LNCaP clone FGC (cell line): Measurements from ENCODE around the gene RMRP.

Experiments
- DNase-seq: peaks from one replicate; pipeline ENCODE4 v3.0.0-alpha.2; 2011; ENCODE audit warnings: low read depth
- H3K4me3 ChIP-seq: 2 replicates; pipeline ENCODE4 v1.5.1; 2011; ENCODE audit warnings: mild to moderate bottlenecking, low read depth, low read length, control low read depth
- CTCF ChIP-seq: IDR thresholded peaks from 2 replicates; pipeline ENCODE4 v1.5.1; 2012; ENCODE audit warnings: mild to moderate bottlenecking; ENCODE audit not compliant: control insufficient read depth, insufficient read depth; ENCODE audit errors: extremely low read depth

RMRP gene

GRCh38 chr9:35629597-35629996 lies 28.2 kb downstream of the RMRP start:
- no peak for TF ChIP-seq CTCF
- no peak for DNase-seq
- no peak overlapping the region for H3K4me3 ChIP-seq

- TF ChIP-seq CTCF, result no peak
- no peak for DNase-seq
- no peak overlapping the region for H3K4me3 ChIP-seq
These were observed 29.3 kb downstream of the RMRP start for GRCh38 chr9:35628389-35628991.

GRCh38 chr9:35627575-35627974 lies 30.2 kb downstream of the RMRP start:
- no peak for DNase-seq
- H3K4me3 ChIP-seq, result no peak overlapping the region
- no peak for TF ChIP-seq CTCF

- H3K4me3 ChIP-seq, result no peak overlapping the region
- TF ChIP-seq CTCF, result no peak
- no peak for DNase-seq
These were observed 38.0 kb downstream of the RMRP start for GRCh38 chr9:35619800-35620158.

GRCh38 chr9:35618854-35619799 lies 38.7 kb downstream of the RMRP start:
- DNase-seq, result no peak
- TF ChIP-seq CTCF, result no peak
- no peak overlapping the region for H3K4me3 ChIP-seq

- no peak within 1 kb of the TSS for H3K4me3 ChIP-seq
- TF ChIP-seq CTCF, result no peak
- no peak for DNase-seq
These were observed 39.5 kb downstream of the RMRP start, which contains the start of gene CD72 for GRCh38 chr9:35618325-35618727. Gene CD72, minus strand, starts transcription at chr9:35618413. Its CDS starts 110 bp downstream, at chr9:35618303.
